Natural killer cell (primary cell): ENCODE measurements around the gene LYRM9. TPM values are rescaled to one million over a fixed set of nuclear protein-coding genes. Genes with fewer than 3 reads are reported as not detected.

Experiments
- ATAC-seq, 3 donors: fragments of 150-1000 bp in 2 of 3; fragments of 200-7000 bp in 1 of 3; cut with Tn5 transposase; 1 replicate in 1 of 3; 2 replicates in 2 of 3; pipeline ENCODE4 v1.10.0; 2021; ENCODE audit warnings: mild to moderate bottlenecking in 2 of 3, moderate library complexity in 2 of 3
- DNase-seq, 2 donors: peaks; one replicate each; pipeline versions ENCODE4 v3.0.0 to v3.0.0-alpha.2; 2013 to 2021; ENCODE audit warnings: mixed read lengths in 1 of 2
- H3K27ac ChIP-seq: one replicate; pipeline ENCODE4 v1.5.1; 2013; ENCODE audit warnings: mild to moderate bottlenecking, low read length
- H3K27me3 ChIP-seq: one replicate; pipeline ENCODE4 v1.6.1; 2013; ENCODE audit warnings: low read length; ENCODE audit not compliant: control insufficient read depth, insufficient read depth
- H3K36me3 ChIP-seq: one replicate; pipeline ENCODE4 v1.6.1; 2013; ENCODE audit warnings: low read length; ENCODE audit not compliant: control insufficient read depth, insufficient read depth
- H3K4me1 ChIP-seq: one replicate; pipeline ENCODE4 v1.6.1; 2013; ENCODE audit warnings: low read length; ENCODE audit not compliant: control insufficient read depth, insufficient read depth
- H3K4me3 ChIP-seq: one replicate; pipeline ENCODE4 v1.5.1; 2013; ENCODE audit warnings: low read length
- H3K9me3 ChIP-seq: one replicate; pipeline ENCODE4 v1.6.1; 2013; ENCODE audit warnings: low read length; ENCODE audit not compliant: control insufficient read depth, insufficient read depth
- H3K27ac Mint-ChIP-seq, 2 donors: one replicate each; pipeline ENCODE4 v1.8.0; 2022; ENCODE audit warnings: mild to moderate bottlenecking in 2 of 2, mixed read lengths in 2 of 2, moderate library complexity in 1 of 2
- H3K27me3 Mint-ChIP-seq, 2 donors: one replicate each; pipeline ENCODE4 v1.8.0; 2022; ENCODE audit warnings: low read depth in 2 of 2, mixed read lengths in 2 of 2
- H3K36me3 Mint-ChIP-seq: one replicate; pipeline ENCODE4 v1.8.0; 2022; ENCODE audit warnings: mixed read lengths
- H3K4me1 Mint-ChIP-seq, 2 donors: one replicate each; pipeline ENCODE4 v1.8.0; 2022; ENCODE audit warnings: mixed read lengths in 2 of 2
- H3K4me3 Mint-ChIP-seq: one replicate; pipeline ENCODE4 v1.8.0; 2022; ENCODE audit warnings: mild to moderate bottlenecking, moderate library complexity, mixed read lengths
- H3K9me3 Mint-ChIP-seq, 2 donors: one replicate each; pipeline ENCODE4 v1.8.0; 2022; ENCODE audit warnings: mixed read lengths in 2 of 2
- CTCF ChIP-seq: fragments of 200-600 bp; IDR thresholded peaks from one replicate; pipeline ENCODE4 v1.8.0; 2022; ENCODE audit warnings: antibody characterized with exemption
- WGBS: methylation state at CpG from one replicate; pipeline ENCODE4 v1.1.7; 2013; ENCODE audit warnings: missing lambda C conversion rate; ENCODE audit not compliant: insufficient coverage; 5-methylcytosine and 5-hydroxymethylcytosine counted together
- intact Hi-C: fragments of 100-400 bp; cut with micrococcal nuclease; formaldehyde crosslinking; loops from one replicate; pipeline ENCODE4 v1.14.2; 2022
- total RNA-seq, 4 donors: library from RNA; stranded (reverse); fragments of 120-200 nt in 1 of 4; gene quantifications; one replicate each; pipeline versions ENCODE4 v1.2.3 to v1.2.4, GENCODE V29; 2013 to 2022

The LYRM9 gene
- total RNA-seq, 3 donors from 2014 or later (not counting 1 experiment from before 2014, with no cell fraction given) = 7.8 to 13.0 (median 9.3) TPM

- H3K36me3 ChIP-seq = no peaks in the 10 kb centered on the region
- no peaks in the 10 kb centered on the region for H3K9me3 Mint-ChIP-seq
- H3K4me3 Mint-ChIP-seq = no peak overlapping the region
- H3K27me3 Mint-ChIP-seq = peaks cover 11 to 16% of the 10 kb centered on the region in 2 donors
- no peak overlapping the region for H3K27ac Mint-ChIP-seq
- H3K4me1 Mint-ChIP-seq = peaks cover 0 to 6% of the 10 kb centered on the region in 2 donors
- DNase-seq (no peak), ATAC-seq (no peak)
- H3K4me3 ChIP-seq = no peak overlapping the region
- no peak overlapping the region for H3K27ac ChIP-seq
- H3K9me3 ChIP-seq = no peaks in the 10 kb centered on the region
- intact Hi-C loops = no loop called here
- 92% methylated on average over 4 of the region's 4 CpGs for WGBS
- no peak for TF ChIP-seq CTCF
- no peaks in the 10 kb centered on the region for H3K36me3 Mint-ChIP-seq
- no peaks in the 10 kb centered on the region for H3K4me1 ChIP-seq
- no peaks in the 10 kb centered on the region for H3K27me3 ChIP-seq
Measured at GRCh38 chr17:27938864-27939263, 45.7 kb upstream of the LYRM9 start.

GRCh38 chr17:27938241-27938640, 45.1 kb upstream of the LYRM9 start:
- H3K36me3 ChIP-seq = no peaks in the 10 kb centered on the region
- H3K4me3 ChIP-seq = no peak overlapping the region
- no peaks in the 10 kb centered on the region for H3K9me3 Mint-ChIP-seq
- no peaks in the 10 kb centered on the region for H3K4me1 ChIP-seq
- H3K27ac ChIP-seq = no peak overlapping the region
- no peak overlapping the region for H3K27ac Mint-ChIP-seq
- H3K4me3 Mint-ChIP-seq = no peak overlapping the region
- no peaks in the 10 kb centered on the region for H3K9me3 ChIP-seq
- peaks cover 11 to 17% of the 10 kb centered on the region in 2 donors for H3K27me3 Mint-ChIP-seq
- no peak for TF ChIP-seq CTCF
- intact Hi-C loops = no loop called here
- no peaks in the 10 kb centered on the region for H3K27me3 ChIP-seq
- H3K4me1 Mint-ChIP-seq = peaks cover 0 to 6% of the 10 kb centered on the region in 2 donors
- ATAC-seq = no peak
- no peak for DNase-seq
- H3K36me3 Mint-ChIP-seq = no peaks in the 10 kb centered on the region

GRCh38 chr17:27937025-27937546, 43.9 kb upstream of the LYRM9 start:
- Mint-ChIP-seq H3K27ac (no peak overlapping the region), H3K9me3 (no peaks in the 10 kb centered on the region), H3K4me1 (peaks cover 0 to 6% of the 10 kb centered on the region in 2 donors), H3K27me3 (peaks cover 11 to 17% of the 10 kb centered on the region in 2 donors), H3K36me3 (no peaks in the 10 kb centered on the region), H3K4me3 (no peak overlapping the region)
- DNase-seq (no peak), ATAC-seq (no peak)
- TF ChIP-seq CTCF = no peak
- 95% methylated on average over 8 of the region's 8 CpGs for WGBS
- Histone ChIP-seq H3K27me3 (no peaks in the 10 kb centered on the region), H3K4me1 (no peaks in the 10 kb centered on the region), H3K4me3 (no peak overlapping the region), H3K9me3 (no peaks in the 10 kb centered on the region), H3K27ac (no peak overlapping the region), H3K36me3 (no peaks in the 10 kb centered on the region)
- intact Hi-C loops = no loop called here

GRCh38 chr17:27930000-27930399, 36.8 kb upstream of the LYRM9 start:
- no peak for TF ChIP-seq CTCF
- ATAC-seq = no peak
- Histone ChIP-seq H3K27ac (no peak overlapping the region), H3K4me1 (no peaks in the 10 kb centered on the region), H3K9me3 (no peaks in the 10 kb centered on the region), H3K27me3 (no peaks in the 10 kb centered on the region), H3K36me3 (no peaks in the 10 kb centered on the region), H3K4me3 (no peak overlapping the region)
- H3K4me3 Mint-ChIP-seq = no peak overlapping the region
- H3K27me3 Mint-ChIP-seq = peaks cover 16% of the 10 kb centered on the region in 2 donors
- intact Hi-C loops = no loop called here
- no peaks in the 10 kb centered on the region for H3K36me3 Mint-ChIP-seq
- no peak overlapping the region for H3K27ac Mint-ChIP-seq
- no peaks in the 10 kb centered on the region for H3K4me1 Mint-ChIP-seq
- DNase-seq = no peak
- WGBS = 90% methylated on average over 5 of the region's 6 CpGs
- no peaks in the 10 kb centered on the region for H3K9me3 Mint-ChIP-seq
